Heart left ventricle (tissue), 16 donors: Measurements from ENCODE around the gene RAB7B. TPM values are rescaled to one million over a fixed set of nuclear protein-coding genes. Genes with fewer than 3 reads are reported as not detected.

ENCODE experiments used
- ATAC-seq, 4 donors: fragments of 200-7000 bp; cut with Tn5 transposase; one replicate each; pipeline ENCODE4 v1.9.1; 2020 to 2022; ENCODE audit warnings: moderate library complexity in 4 of 4, mild to moderate bottlenecking in 3 of 4, moderate number of reproducible peaks in 1 of 4
- DNase-seq, 5 donors: peaks; one replicate each; pipeline ENCODE4 v3.0.0-alpha.2; 2020
- H3K27ac ChIP-seq, 12 donors: fragments of 200-600 bp; sonication (generic) in 4 of 12; one replicate each; pipeline versions ENCODE4 v1.5.0 to v1.8.0; 2016 to 2022; ENCODE audit warnings: mild to moderate bottlenecking in 2 of 12
- H3K27me3 ChIP-seq, 9 donors: fragments of 200-600 bp; sonication (generic) in 2 of 9; one replicate each; pipeline versions ENCODE4 v1.5.1 to v1.8.0; 2016 to 2022; ENCODE audit warnings: mild to moderate bottlenecking in 3 of 9
- H3K36me3 ChIP-seq, 9 donors: fragments of 200-600 bp; sonication (generic) in 2 of 9; one replicate each; pipeline versions ENCODE4 v1.5.0 to v1.8.0; 2018 to 2022; ENCODE audit warnings: mild to moderate bottlenecking in 2 of 9
- H3K4me1 ChIP-seq, 12 donors: fragments of 200-600 bp; sonication (generic) in 4 of 12; one replicate each; pipeline versions ENCODE4 v1.5.0 to v1.8.0; 2016 to 2022; ENCODE audit warnings: mild to moderate bottlenecking in 3 of 12
- H3K4me3 ChIP-seq, 12 donors: fragments of 200-600 bp; sonication (generic) in 4 of 12; one replicate each; pipeline versions ENCODE4 v1.5.0 to v1.8.0; 2017 to 2022; ENCODE audit warnings: mild to moderate bottlenecking in 9 of 12, moderate library complexity in 4 of 12
- H3K9me3 ChIP-seq, 12 donors: fragments of 200-600 bp; sonication (generic) in 4 of 12; one replicate each; pipeline versions ENCODE4 v1.5.0 to v1.8.0; 2016 to 2022; ENCODE audit warnings: mild to moderate bottlenecking in 1 of 12
- CTCF ChIP-seq, 12 donors: fragments of 200-600 bp; sonication (generic) in 4 of 12; IDR thresholded peaks; one replicate each; pipeline versions ENCODE4 v1.5.0 to v1.8.0; 2018 to 2022; ENCODE audit warnings: antibody characterized with exemption in 12 of 12, mild to moderate bottlenecking in 5 of 12
- POLR2A ChIP-seq, 2 donors: fragments of 450-650 bp; IDR thresholded peaks; one replicate each; pipeline ENCODE4 v1.6.1; 2017; ENCODE audit warnings: antibody characterized with exemption in 2 of 2, mild to moderate bottlenecking in 2 of 2, moderate library complexity in 2 of 2
- WGBS, 4 donors: extraction: QIAGEN DNeasy Blood & Tissue Kit in 2 of 4; methylation state at CpG; one replicate each; pipeline versions ENCODE4 v1.1.5 to v1.1.7; 2013 to 2018; 5-methylcytosine and 5-hydroxymethylcytosine counted together
- intact Hi-C, 10 donors: fragments of 100-400 bp; cut with DNase I; formaldehyde crosslinking; loops; one replicate each; pipeline versions ENCODE4 v1.11.1 to v1.14.2; 2022
- polyA plus RNA-seq, 2 donors: library from polyadenylated mRNA; stranded (reverse); fragments of 200-250 nt; gene quantifications; one replicate each; pipeline ENCODE4 v1.2.3, GENCODE V29; 2013
- total RNA-seq, 9 donors: library from RNA; depleted of rRNA in 2 of 9; stranded (reverse); fragments of >200 nt in 2 of 9; fragmentation: NEBNext Ultra II Directional in 3 of 9; extraction: Animal tissue kit (Norgen Biotek cat#: 25700) in 3 of 9; gene quantifications; one replicate each; pipeline versions ENCODE4 v1.1.0 to v1.2.4, GENCODE V29; 2016 to 2023
- donor health status: ischemic (EF 13 %, LVEDD 7.1; RV severe dilation, severe dysfunction).
- donor health status: healthy with polysubstance abuse.
- donor health status: DM: no; HTN: yes; CAD: no.
- donor health status: DM: no; HTN: no; CAD: no.
- donor health status: ischemic (EF 25% LVEDD 6.9; RV normal size, moderate dysfunction).
- donor health status: ischemic (EF 25% LVEDD 5.7; RV mildly dilated, moderate dysfunction).
- donor health status: healthy.
- donor health status: DM: yes; HTN: yes; CAD: no.
- donor health status: ischemic (EF 35%, LVEDD 5.7; RV mildly dilated, moderate dysfunction).
- donor health status: nonischemic (EF 11% LVEDD 7.7; RV severe dilation, severe dysfunction).
- donor health status: DM: yes; HTN: yes; CAD: no.
- donor health status: PGD.
- donor health status: ischemic (EF 29% LVEDD 5.4; RV normal size, mild dysfunction).
- donor health status: nonischemic (EF 23%, LVEDD 6.1; RV moderate dilation, normal function).

Gene RAB7B
- total and polyA plus RNA-seq, 11 donors, result 0.31 to 11.1 (median 1.1) TPM

DNA sequence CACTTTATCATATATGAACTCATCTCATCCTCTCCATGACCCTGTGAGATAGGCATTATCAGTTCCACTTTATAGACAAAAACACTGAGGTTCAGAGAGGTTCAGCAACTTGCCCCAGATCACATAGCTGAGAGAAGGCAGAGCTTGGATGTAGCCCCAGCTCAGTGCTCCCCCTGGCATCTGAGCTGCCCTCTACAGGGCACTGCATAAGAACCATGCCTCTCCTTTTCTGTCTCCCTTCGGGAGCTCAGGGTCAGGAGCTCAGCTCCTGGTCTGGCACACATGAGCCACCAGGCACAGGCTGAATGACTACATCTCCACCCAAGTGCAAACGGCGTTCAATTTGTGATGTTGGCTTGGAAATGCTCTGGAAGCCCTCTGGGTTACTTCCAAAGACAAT lies 16.9 kb downstream of the RAB7B start:
- H3K9me3 ChIP-seq, result no peaks in the 10 kb centered on the region
- H3K27me3 ChIP-seq, result no peaks in the 10 kb centered on the region
- ATAC-seq, result no peak
- peaks cover 0 to 18% (median 0%) of the 10 kb centered on the region in 9 donors for H3K36me3 ChIP-seq
- H3K4me3 ChIP-seq, result no peak overlapping the region
- TF ChIP-seq POLR2A (IDR thresholded peaks at IDR 0.05) (no peak), CTCF (IDR thresholded peaks at IDR 0.05) (no peak)
- H3K27ac ChIP-seq, result no peak overlapping the region
- no peak for DNase-seq
- intact Hi-C loops, result loop anchor here in 1 of 10 donors (5.0 kb wide), 1 partner anchor 46 kb away; no protein-coding TSS in a partner anchor
- peaks cover 0 to 40% (median 17%) of the 10 kb centered on the region in 12 donors for H3K4me1 ChIP-seq
- 32 to 76% (median 62%) methylated on average over 3 of the region's 3 CpGs for WGBS, 4 donors

GRCh38 chr1:205985330-205986005 lies 17.7 kb downstream of the RAB7B start:
- intact Hi-C loops, result loop anchor here in 6 of 10 donors (2.0 to 5.0 kb wide), 2 partner anchors 47 to 121 kb away; no protein-coding TSS in a partner anchor
- Histone ChIP-seq H3K36me3 (peaks cover 0 to 11% (median 0%) of the 10 kb centered on the region in 9 donors), H3K4me3 (no peak overlapping the region), H3K9me3 (no peaks in the 10 kb centered on the region), H3K27ac (no peak overlapping the region), H3K4me1 (peaks cover 0 to 40% (median 17%) of the 10 kb centered on the region in 12 donors), H3K27me3 (no peaks in the 10 kb centered on the region)
- no peak for ATAC-seq
- no peak for TF ChIP-seq POLR2A (IDR thresholded peaks at IDR 0.05)
- no peak for TF ChIP-seq CTCF (IDR thresholded peaks at IDR 0.05)
- no peak for DNase-seq
- 74 to 82% (median 78%) methylated on average over 9 of the region's 9 CpGs for WGBS, 4 donors

DNA sequence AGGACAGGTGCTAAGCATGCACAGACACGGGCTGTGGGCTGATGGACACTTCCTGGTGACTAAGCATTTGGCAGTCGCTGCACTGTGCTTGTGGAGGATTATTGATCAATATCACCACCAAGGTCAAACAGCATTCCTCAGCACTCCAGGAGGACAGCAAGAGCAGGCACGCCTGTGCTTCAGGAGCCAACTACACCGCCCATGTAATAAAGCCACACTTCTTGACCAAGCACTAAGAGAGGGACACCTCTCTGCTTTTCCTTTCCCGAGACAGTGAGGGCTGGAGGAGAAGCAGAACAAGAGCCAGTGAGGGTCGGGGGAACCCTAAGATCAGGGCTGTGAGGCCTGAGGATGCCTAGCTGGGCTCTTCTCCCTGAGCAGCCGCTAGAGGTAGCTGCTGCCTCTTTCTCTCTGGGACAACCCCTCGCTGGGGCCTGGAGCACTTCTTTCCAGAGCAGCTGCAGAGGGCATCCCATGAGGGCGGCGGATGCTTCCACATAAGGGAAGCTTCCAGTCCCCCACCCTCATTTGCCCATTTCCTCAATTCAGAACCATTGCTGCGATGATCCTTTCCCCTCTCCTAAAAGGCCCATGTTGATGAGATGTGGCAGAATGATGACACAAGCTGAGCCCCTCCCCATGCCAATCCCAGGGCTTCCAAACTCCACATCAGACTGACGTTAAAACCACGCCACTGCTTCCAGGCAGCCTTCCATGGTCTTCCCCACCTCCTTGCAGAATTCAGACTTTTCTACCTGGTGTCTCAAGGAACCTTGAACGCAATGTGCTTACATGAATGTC lies 19.1 kb downstream of the RAB7B start:
- WGBS, 4 donors, result 33 to 43% (median 37%) methylated on average over 14 of the region's 14 CpGs
- Histone ChIP-seq H3K9me3 (no peaks in the 10 kb centered on the region), H3K27me3 (no peaks in the 10 kb centered on the region), H3K4me3 (no peak overlapping the region), H3K4me1 (peaks cover 0 to 40% (median 17%) of the 10 kb centered on the region in 12 donors), H3K27ac (no peak overlapping the region), H3K36me3 (peaks cover 0 to 8% (median 0%) of the 10 kb centered on the region in 9 donors)
- ATAC-seq (peak; percentile 53 to 86 (median 84)), DNase-seq (peak; percentile 72 to 83 (median 75))
- intact Hi-C loops, result loop anchor here (1.0 to 5.0 kb wide), 4 partner anchors 46 to 397 kb away; no protein-coding TSS in a partner anchor
- TF ChIP-seq POLR2A (IDR thresholded peaks at IDR 0.05), result no peak
- TF ChIP-seq CTCF (IDR thresholded peaks at IDR 0.05), result peak; percentile 56 to 85 (median 76)

- ATAC-seq, result no peak
- intact Hi-C loops, result loop anchor here in 1 of 10 donors (5.0 kb wide), 1 partner anchor 394 kb away; no protein-coding TSS in a partner anchor
- Histone ChIP-seq H3K36me3 (peaks cover 0 to 8% (median 0%) of the 10 kb centered on the region in 9 donors), H3K4me3 (no peak overlapping the region), H3K9me3 (no peaks in the 10 kb centered on the region), H3K27me3 (no peaks in the 10 kb centered on the region), H3K4me1 (peaks cover 0 to 23% (median 11%) of the 10 kb centered on the region in 12 donors), H3K27ac (no peak overlapping the region)
- TF ChIP-seq POLR2A (IDR thresholded peaks at IDR 0.05) (no peak), CTCF (IDR thresholded peaks at IDR 0.05) (no peak)
- WGBS, 4 donors, result 97 to 100% (median 100%) methylated on average over 1 of the region's 1 CpG
- no peak for DNase-seq
Measured at GRCh38 chr1:205981257-205981656, 21.9 kb downstream of the RAB7B start.
